Stomach (tissue), 4 donors: ENCODE results near the gene USP8.

Experiments
- EP300 ChIP-seq: sonication (generic); formaldehyde crosslinking; IDR thresholded peaks from one replicate; pipeline ENCODE4 v1.6.1; 2017; ENCODE audit warnings: antibody characterized with exemption
- POLR2A ChIP-seq, 4 donors: fragments of 450-650 bp; IDR thresholded peaks; one replicate each; pipeline ENCODE4 v1.6.1; 2016; ENCODE audit warnings: antibody characterized with exemption in 4 of 4, control low read depth in 2 of 4, mild to moderate bottlenecking in 1 of 4, moderate library complexity in 1 of 4
- POLR2AphosphoS5 ChIP-seq, 3 donors: sonication (generic); formaldehyde crosslinking; IDR thresholded peaks; one replicate each; pipeline ENCODE4 v1.6.1; 2016; ENCODE audit warnings: antibody characterized with exemption in 3 of 3
- TF ChIP-seq, protein P1 (sequence below), 7 experiments: fragments of 450-650 bp in 4 of 7; fragments of 200-600 bp in 3 of 7; sonication (generic) in 3 of 7; IDR thresholded peaks; one replicate each; pipeline ENCODE4 v1.5.1; 2016 to 2019; ENCODE audit warnings: antibody characterized with exemption in 7 of 7, control low read depth in 2 of 7, mild to moderate bottlenecking in 1 of 7

DNA sequence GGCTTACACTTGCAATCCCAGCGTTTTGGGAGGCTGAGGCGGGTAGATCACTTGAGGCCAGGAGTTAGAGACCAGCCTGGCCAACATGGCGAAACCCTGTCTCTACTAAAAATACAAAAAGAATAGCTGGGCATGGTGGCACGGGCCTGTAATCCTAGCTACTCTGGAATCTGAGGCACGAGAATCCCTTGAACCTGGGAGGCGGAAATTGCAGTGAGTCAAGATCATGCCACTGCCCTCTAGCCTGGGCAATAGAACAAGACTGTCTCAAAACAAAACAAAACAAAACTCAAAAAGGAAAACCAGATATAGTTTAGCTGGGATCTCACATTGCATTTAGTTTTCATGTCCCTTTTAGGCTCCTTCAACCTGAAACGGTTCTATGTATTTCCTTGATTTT lies 125.1 kb downstream of the USP8 start:
- TF ChIP-seq POLR2A (IDR thresholded peaks at IDR 0.05) (no peak), POLR2AphosphoS5 (IDR thresholded peaks at IDR 0.05) (no peak), EP300 (no peak)
- TF ChIP-seq, protein P1, sequence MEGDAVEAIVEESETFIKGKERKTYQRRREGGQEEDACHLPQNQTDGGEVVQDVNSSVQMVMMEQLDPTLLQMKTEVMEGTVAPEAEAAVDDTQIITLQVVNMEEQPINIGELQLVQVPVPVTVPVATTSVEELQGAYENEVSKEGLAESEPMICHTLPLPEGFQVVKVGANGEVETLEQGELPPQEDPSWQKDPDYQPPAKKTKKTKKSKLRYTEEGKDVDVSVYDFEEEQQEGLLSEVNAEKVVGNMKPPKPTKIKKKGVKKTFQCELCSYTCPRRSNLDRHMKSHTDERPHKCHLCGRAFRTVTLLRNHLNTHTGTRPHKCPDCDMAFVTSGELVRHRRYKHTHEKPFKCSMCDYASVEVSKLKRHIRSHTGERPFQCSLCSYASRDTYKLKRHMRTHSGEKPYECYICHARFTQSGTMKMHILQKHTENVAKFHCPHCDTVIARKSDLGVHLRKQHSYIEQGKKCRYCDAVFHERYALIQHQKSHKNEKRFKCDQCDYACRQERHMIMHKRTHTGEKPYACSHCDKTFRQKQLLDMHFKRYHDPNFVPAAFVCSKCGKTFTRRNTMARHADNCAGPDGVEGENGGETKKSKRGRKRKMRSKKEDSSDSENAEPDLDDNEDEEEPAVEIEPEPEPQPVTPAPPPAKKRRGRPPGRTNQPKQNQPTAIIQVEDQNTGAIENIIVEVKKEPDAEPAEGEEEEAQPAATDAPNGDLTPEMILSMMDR (IDR thresholded peaks at IDR 0.05), result no peak
